Psoas muscle (tissue), 8 donors: Measurements from ENCODE around the gene KIAA1958. TPM values are rescaled to one million over a fixed set of nuclear protein-coding genes. Genes with fewer than 3 reads are reported as not detected.

Experiments
- ATAC-seq, 4 donors: fragments of 200-7000 bp; cut with Tn5 transposase; one replicate each; pipeline ENCODE4 v1.9.1; 2020; ENCODE audit warnings: moderate library complexity in 3 of 4, mild to moderate bottlenecking in 2 of 4
- DNase-seq, 2 donors: peaks; one replicate each; pipeline ENCODE4 v3.0.0-alpha.2; 2020
- H3K27ac ChIP-seq: fragments of 200-600 bp; one replicate; pipeline ENCODE4 v1.8.0; 2022
- H3K27me3 ChIP-seq, 3 donors: fragments of 200-600 bp in 1 of 3; one replicate each; pipeline versions ENCODE4 v1.6.1 to v1.8.0; 2013 to 2022; ENCODE audit warnings: low read length in 2 of 3, mild to moderate bottlenecking in 2 of 3, moderate library complexity in 1 of 3; ENCODE audit not compliant: insufficient read depth in 3 of 3
- H3K36me3 ChIP-seq, 2 donors: fragments of 200-600 bp in 1 of 2; one replicate each; pipeline versions ENCODE4 v1.6.1 to v1.8.0; 2013 to 2022; ENCODE audit warnings: low read depth in 1 of 2, mild to moderate bottlenecking in 1 of 2, moderate library complexity in 1 of 2; ENCODE audit not compliant: insufficient read depth in 1 of 2
- H3K4me1 ChIP-seq: fragments of 200-600 bp; one replicate; pipeline ENCODE4 v1.8.0; 2022
- H3K4me3 ChIP-seq: fragments of 200-600 bp; one replicate; pipeline ENCODE4 v1.8.0; 2022; ENCODE audit warnings: mild to moderate bottlenecking
- H3K9me3 ChIP-seq: fragments of 200-600 bp; one replicate; pipeline ENCODE4 v1.8.0; 2022
- CTCF ChIP-seq: fragments of 200-600 bp; IDR thresholded peaks from one replicate; pipeline ENCODE4 v1.8.0; 2022; ENCODE audit warnings: antibody characterized with exemption
- WGBS, 3 donors: extraction: QIAGEN DNeasy Blood & Tissue Kit; methylation state at CpG; one replicate each; pipeline versions ENCODE4 v1.1.6 to v1.1.7; 2013; 5-methylcytosine and 5-hydroxymethylcytosine counted together
- intact Hi-C, 2 donors: fragments of 100-400 bp; cut with DNase I; formaldehyde crosslinking; loops; one replicate each; pipeline versions ENCODE4 v1.11.0 to v1.14.2; 2022
- polyA plus RNA-seq, 3 donors: library from polyadenylated mRNA; stranded (reverse); fragments of 200-250 nt; gene quantifications; one replicate each; pipeline ENCODE4 v1.2.3, GENCODE V29; 2013
- total RNA-seq, 4 donors: library from RNA; stranded (reverse); fragmentation: NEBNext Ultra II Directional in 2 of 4; extraction: Animal tissue kit (Norgen Biotek cat#: 25700) in 2 of 4; gene quantifications; one replicate each; pipeline versions ENCODE4 v1.2.1 to v1.2.4, GENCODE V29; 2021 to 2023
- donor health status: healthy with polysubstance abuse.
- donor health status: DM: no; HTN: no; CAD: no; lungs with moderate emphysema.
- donor health status: Bipolar disorder and iron deficiency.
- donor health status: healthy.
- donor health status: DM: yes; HTN: yes; CAD: no.
- donor health status: DM: no; HTN: no; CAD: no.
- donor health status: DM: no; HTN: no; CAD: no.
- donor health status: DM: yes; HTN: yes; CAD: no.

The KIAA1958 gene
- total and polyA plus RNA-seq, 7 donors = 0.56 to 4.1 (median 1.5) TPM

GRCh38 chr9:112631313-112632070 lies 144.9 kb downstream of the KIAA1958 start:
- no peaks in the 10 kb centered on the region for H3K27me3 ChIP-seq
- no peak overlapping the region for H3K27ac ChIP-seq
- no peak for DNase-seq
- 80 to 93% (median 86%) methylated on average over 3 of the region's 3 CpGs for WGBS, 3 donors
- H3K4me1 ChIP-seq = no peaks in the 10 kb centered on the region
- no peak for ATAC-seq
- intact Hi-C loops = no loop called here
- no peak overlapping the region for H3K4me3 ChIP-seq
- no peaks in the 10 kb centered on the region for H3K9me3 ChIP-seq
- no peaks in the 10 kb centered on the region for H3K36me3 ChIP-seq
- TF ChIP-seq CTCF = no peak

GRCh38 chr9:112640311-112640710 lies 153.7 kb downstream of the KIAA1958 start:
- Histone ChIP-seq H3K27ac (no peak overlapping the region), H3K27me3 (no peaks in the 10 kb centered on the region), H3K9me3 (peaks cover 5% of the 10 kb centered on the region), H3K4me3 (no peak overlapping the region), H3K36me3 (no peaks in the 10 kb centered on the region), H3K4me1 (no peaks in the 10 kb centered on the region)
- ATAC-seq (no peak), DNase-seq (no peak)
- TF ChIP-seq CTCF = no peak
- intact Hi-C loops = no loop called here
- WGBS, 3 donors = 97 to 98% (median 98%) methylated on average over 4 of the region's 4 CpGs

- DNase-seq (no peak), ATAC-seq (no peak)
- intact Hi-C loops = no loop called here
- Histone ChIP-seq H3K27me3 (no peaks in the 10 kb centered on the region), H3K9me3 (peaks cover 5% of the 10 kb centered on the region), H3K4me1 (no peaks in the 10 kb centered on the region), H3K4me3 (no peak overlapping the region), H3K27ac (no peak overlapping the region), H3K36me3 (no peaks in the 10 kb centered on the region)
- 90 to 94% (median 91%) methylated on average over 3 of the region's 3 CpGs for WGBS, 3 donors
- no peak for TF ChIP-seq CTCF
Measured at GRCh38 chr9:112642126-112642525, 155.5 kb downstream of the KIAA1958 start.

- DNase-seq (no peak), ATAC-seq (no peak)
- H3K4me3 ChIP-seq = no peak overlapping the region
- peaks cover 23% of the 10 kb centered on the region for H3K9me3 ChIP-seq
- 97 to 98% (median 97%) methylated on average over 3 of the region's 3 CpGs for WGBS, 3 donors
- intact Hi-C loops = no loop called here
- TF ChIP-seq CTCF = no peak
- no peaks in the 10 kb centered on the region for H3K36me3 ChIP-seq
- no peaks in the 10 kb centered on the region for H3K27me3 ChIP-seq
- no peaks in the 10 kb centered on the region for H3K4me1 ChIP-seq
- no peak overlapping the region for H3K27ac ChIP-seq
Measured at GRCh38 chr9:112647596-112647995, 161.0 kb downstream of the KIAA1958 start.

- Histone ChIP-seq H3K27ac (no peak overlapping the region), H3K4me3 (no peak overlapping the region), H3K27me3 (no peaks in the 10 kb centered on the region), H3K9me3 (peaks cover 23% of the 10 kb centered on the region), H3K36me3 (no peaks in the 10 kb centered on the region), H3K4me1 (no peaks in the 10 kb centered on the region)
- TF ChIP-seq CTCF = no peak
- intact Hi-C loops = no loop called here
- 93 to 95% (median 94%) methylated on average over 1 of the region's 1 CpG for WGBS, 3 donors
- ATAC-seq (no peak), DNase-seq (no peak)
Measured at GRCh38 chr9:112648624-112649023, 162.0 kb downstream of the KIAA1958 start.
